Ishikawa (cell line): ENCODE data around the gene TAAR6.

ENCODE experiments used
- EP300 ChIP-seq: IDR thresholded peaks from 2 replicates; pipeline ENCODE4 v1.6.1; 2012; ENCODE audit warnings: borderline replicate concordance
- FOXM1 ChIP-seq: IDR thresholded peaks from 2 replicates; pipeline ENCODE4 v1.6.1; 2012; ENCODE audit warnings: low read depth, borderline replicate concordance
- TCF12 ChIP-seq: IDR thresholded peaks from 2 replicates; pipeline ENCODE4 v1.6.1; 2012; ENCODE audit warnings: low read depth
- YY1 ChIP-seq: IDR thresholded peaks from 2 replicates; pipeline ENCODE4 v1.6.1; 2012; ENCODE audit warnings: low read depth
- ZBTB7A ChIP-seq: IDR thresholded peaks from 2 replicates; pipeline ENCODE4 v1.6.1; 2012; ENCODE audit warnings: low read depth
- TF ChIP-seq, protein P1 (sequence below): IDR thresholded peaks from 2 replicates; pipeline ENCODE4 v1.6.1; 2012
- TF ChIP-seq, protein P2 (sequence below): IDR thresholded peaks from 2 replicates; pipeline ENCODE4 v1.6.1; 2012; ENCODE audit warnings: low read depth, mild to moderate bottlenecking

DNA sequence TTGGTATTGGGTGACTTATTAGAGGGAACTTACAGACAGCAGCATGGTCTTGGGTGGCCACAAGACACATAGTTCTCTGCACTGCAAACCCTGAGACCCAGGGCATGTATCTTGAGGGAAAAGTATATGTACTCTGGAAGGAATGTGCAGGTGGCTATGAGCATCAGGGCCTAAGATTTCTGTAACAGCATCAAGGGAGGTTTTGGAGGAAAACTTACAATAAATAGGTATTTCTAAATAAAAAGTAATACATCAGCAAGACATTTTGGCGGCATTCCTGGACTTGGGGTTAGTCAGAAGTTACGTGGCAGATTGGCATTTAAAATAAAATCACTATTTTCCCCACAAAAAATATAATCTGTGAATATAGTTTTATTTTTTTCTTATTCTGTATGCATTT lies 49.2 kb upstream of the TAAR6 start:
- TF ChIP-seq, protein P1, sequence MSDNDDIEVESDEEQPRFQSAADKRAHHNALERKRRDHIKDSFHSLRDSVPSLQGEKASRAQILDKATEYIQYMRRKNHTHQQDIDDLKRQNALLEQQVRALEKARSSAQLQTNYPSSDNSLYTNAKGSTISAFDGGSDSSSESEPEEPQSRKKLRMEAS: no peak
- TF ChIP-seq FOXM1 (no peak), EP300 (no peak), ZBTB7A (no peak), YY1 (no peak), TCF12 (no peak)
- TF ChIP-seq, protein P2, sequence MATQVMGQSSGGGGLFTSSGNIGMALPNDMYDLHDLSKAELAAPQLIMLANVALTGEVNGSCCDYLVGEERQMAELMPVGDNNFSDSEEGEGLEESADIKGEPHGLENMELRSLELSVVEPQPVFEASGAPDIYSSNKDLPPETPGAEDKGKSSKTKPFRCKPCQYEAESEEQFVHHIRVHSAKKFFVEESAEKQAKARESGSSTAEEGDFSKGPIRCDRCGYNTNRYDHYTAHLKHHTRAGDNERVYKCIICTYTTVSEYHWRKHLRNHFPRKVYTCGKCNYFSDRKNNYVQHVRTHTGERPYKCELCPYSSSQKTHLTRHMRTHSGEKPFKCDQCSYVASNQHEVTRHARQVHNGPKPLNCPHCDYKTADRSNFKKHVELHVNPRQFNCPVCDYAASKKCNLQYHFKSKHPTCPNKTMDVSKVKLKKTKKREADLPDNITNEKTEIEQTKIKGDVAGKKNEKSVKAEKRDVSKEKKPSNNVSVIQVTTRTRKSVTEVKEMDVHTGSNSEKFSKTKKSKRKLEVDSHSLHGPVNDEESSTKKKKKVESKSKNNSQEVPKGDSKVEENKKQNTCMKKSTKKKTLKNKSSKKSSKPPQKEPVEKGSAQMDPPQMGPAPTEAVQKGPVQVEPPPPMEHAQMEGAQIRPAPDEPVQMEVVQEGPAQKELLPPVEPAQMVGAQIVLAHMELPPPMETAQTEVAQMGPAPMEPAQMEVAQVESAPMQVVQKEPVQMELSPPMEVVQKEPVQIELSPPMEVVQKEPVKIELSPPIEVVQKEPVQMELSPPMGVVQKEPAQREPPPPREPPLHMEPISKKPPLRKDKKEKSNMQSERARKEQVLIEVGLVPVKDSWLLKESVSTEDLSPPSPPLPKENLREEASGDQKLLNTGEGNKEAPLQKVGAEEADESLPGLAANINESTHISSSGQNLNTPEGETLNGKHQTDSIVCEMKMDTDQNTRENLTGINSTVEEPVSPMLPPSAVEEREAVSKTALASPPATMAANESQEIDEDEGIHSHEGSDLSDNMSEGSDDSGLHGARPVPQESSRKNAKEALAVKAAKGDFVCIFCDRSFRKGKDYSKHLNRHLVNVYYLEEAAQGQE: no peak
